Neural progenitor cell (in vitro differentiated cells): Measurements from ENCODE around the gene DDAH1.

Experiments used
- CTCF ChIP-seq: fragments of 200-600 bp; sonication (generic); IDR thresholded peaks from 2 replicates; pipeline ENCODE4 v1.5.1; 2017; ENCODE audit warnings: antibody characterized with exemption, mild to moderate bottlenecking
- EZH2phosphoT487 ChIP-seq: fragments of 200-600 bp; sonication (generic); IDR thresholded peaks from 2 replicates; pipeline ENCODE4 v1.6.1; 2017; ENCODE audit warnings: antibody characterized with exemption

GRCh38 chr1:85376356-85376755 is 88.6 kb downstream of the DDAH1 start:
- TF ChIP-seq EZH2phosphoT487 (no peak), CTCF (no peak)
